Activated naive CD8-positive, alpha-beta T cell treated with anti-CD3 and anti-CD28 coated beads, Interleukin-2, amount 50 U/mL, for 16 hours (primary cell): ENCODE measurements around the gene GPSM1.

Experiments used
- DNase-seq: peaks from one replicate; pipeline ENCODE4 v3.0.0-alpha.2; 2020; ENCODE audit warnings: low read depth, low spot score

Gene GPSM1, protein sequence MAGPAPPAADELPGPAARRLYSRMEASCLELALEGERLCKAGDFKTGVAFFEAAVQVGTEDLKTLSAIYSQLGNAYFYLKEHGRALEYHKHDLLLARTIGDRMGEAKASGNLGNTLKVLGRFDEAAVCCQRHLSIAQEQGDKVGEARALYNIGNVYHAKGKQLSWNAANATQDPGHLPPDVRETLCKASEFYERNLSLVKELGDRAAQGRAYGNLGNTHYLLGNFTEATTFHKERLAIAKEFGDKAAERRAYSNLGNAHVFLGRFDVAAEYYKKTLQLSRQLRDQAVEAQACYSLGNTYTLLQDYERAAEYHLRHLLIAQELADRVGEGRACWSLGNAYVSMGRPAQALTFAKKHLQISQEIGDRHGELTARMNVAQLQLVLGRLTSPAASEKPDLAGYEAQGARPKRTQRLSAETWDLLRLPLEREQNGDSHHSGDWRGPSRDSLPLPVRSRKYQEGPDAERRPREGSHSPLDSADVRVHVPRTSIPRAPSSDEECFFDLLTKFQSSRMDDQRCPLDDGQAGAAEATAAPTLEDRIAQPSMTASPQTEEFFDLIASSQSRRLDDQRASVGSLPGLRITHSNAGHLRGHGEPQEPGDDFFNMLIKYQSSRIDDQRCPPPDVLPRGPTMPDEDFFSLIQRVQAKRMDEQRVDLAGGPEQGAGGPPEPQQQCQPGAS

DNA sequence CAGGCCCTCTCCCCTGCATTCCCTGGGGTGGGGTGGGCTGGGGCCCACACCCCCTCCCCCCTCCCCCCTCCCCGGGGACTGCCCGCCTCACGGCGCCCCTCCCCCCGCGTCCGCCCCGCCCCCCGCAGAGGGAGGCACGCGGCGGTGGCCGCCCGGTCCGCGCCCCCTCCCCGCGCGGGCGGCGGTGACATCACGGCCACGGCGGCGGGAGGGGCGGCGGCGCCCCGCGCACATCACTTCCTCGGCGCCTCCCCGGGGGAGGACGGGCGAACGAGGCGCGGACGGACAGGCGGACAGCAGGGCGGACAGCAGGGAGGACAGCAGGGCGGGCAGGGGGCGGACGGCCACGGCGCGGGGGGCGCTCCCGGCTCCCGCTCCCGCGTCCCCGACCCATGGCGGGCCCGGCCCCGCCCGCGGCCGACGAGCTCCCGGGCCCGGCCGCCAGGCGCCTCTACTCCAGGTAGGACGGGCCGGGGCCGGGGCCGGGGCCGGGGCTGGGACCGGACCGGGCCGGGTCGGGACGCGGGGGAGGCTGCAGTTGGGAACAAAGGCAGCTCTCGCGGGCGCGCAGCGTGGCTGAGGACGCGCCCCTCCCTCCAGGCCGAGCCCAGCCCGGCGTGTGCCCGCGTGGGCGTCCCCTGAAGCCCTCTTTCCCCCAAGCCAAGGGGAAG is at the start of gene GPSM1:
TSS of gene GPSM1 (plus strand) at position 236 of the 671 bp plus-strand sequence. CDS start at position 393, 157 bp downstream.
- DNase-seq = no peak

GRCh38 chr9:136277746-136278145 is 49.6 kb upstream of the GPSM1 start:
- no peak for DNase-seq

GRCh38 chr9:136278221-136278620 is 49.1 kb upstream of the GPSM1 start:
- DNase-seq = no peak

GRCh38 chr9:136278894-136279293 is 48.4 kb upstream of the GPSM1 start:
- no peak for DNase-seq

GRCh38 chr9:136279471-136279870 is 47.9 kb upstream of the GPSM1 start:
- DNase-seq = no peak

DNA sequence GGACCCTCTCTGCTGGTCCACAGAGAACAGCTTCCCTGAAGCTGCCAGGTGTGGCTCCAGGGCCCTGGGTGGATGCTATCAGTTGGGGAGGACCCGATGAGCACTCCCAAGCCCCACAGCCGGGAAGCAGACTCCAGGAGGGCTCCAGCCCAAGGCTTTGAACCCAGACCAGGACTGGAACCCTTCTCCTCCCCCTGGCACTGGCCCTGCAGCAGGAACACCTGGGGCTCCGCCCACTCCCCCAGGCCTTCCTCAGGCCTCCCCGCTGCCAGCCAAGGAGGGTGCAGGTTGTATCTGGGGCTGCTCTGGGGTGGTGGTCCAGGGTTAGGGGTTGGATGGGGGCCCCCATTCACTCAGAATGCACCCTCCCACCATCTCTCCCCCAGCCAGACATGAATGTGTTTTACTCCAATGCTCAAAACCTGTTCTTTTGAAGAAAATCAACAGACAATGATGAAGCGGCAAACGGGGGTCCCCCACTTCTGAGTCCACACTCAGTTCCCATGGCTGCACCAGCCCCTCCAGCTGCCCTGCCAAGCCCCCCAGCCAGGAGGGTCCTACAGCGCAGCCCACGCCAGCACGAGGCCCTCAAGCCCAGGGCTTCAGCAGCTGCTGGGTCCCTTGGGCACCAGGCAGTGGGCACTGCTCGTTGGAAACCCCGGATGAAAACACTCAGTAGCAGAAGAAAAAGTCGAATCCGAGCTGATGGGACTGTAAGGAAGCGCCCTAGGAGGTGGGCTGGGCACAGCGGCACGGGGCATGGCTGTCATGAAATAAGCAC is 46.6 kb upstream of the GPSM1 start:
- DNase-seq = no peak

DNA sequence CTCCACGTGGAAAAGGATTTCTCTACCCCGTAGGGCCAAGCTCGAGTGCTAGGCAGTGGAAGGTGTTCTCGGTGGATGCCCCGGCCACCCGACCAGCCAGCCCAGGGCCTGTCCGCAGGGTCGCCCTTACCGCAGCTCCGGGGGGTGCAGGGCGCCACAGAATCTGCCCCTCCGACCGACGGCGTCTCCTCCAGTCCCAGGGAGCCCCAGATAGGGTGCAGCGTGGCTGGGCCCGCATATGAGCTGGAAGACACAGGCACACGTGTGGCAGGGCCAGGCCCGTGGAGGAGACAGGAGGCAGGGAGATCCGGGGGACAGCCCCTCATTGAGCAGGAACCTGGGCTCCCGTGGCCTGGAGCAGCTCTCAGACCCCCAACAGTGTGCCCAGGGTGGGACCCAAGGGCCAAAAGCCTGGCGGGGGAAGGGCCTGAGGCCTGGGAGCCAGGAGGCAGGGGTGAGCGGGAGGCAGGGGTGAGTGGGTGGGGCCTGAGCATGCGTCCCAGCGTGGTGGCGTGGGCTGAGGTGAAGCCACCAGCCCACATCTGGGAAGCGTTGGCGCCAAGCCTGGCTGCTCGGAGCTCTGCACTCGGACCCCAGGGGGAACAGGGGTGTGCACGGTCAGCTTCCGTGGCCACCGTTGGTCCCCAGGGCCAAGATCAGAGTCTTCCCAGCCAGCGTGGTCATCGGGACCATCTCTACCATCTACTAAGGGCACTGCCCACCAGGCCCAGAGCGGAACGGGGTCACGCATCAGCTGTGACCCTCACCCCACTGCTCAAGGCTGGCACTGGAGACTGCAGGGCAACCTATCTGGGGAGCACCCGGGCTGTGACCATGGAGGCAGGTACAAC is 45.7 kb upstream of the GPSM1 start:
- no peak for DNase-seq

DNA sequence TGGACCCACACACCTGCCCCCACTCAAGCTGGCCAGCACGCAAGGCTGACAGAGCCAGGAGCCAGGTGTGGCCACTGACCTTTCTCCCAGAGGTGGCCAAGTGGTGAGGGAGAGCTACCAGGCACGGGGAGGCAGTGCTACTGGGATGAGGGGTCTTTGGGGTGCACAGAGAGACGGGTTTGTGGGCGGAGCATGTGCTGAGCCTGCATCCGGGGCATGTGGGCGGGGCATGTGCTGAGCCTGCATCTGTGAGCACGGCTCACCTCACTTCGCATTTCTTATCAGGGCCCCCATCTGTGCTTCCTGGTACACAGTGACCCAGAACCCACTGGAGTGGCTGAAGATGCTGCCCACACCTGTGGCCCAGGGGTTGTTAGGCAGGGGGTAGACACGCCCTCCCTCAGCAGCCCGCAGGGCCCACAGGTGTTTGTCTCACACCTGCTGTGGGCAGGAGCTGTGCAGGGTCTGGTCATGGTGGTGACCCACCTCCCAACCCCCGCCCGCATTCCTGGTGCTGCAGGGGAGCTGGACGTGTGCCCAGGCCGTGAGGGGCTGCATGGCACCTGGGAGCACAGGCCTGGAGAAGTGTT is 45.0 kb upstream of the GPSM1 start:
- DNase-seq = no peak

DNA sequence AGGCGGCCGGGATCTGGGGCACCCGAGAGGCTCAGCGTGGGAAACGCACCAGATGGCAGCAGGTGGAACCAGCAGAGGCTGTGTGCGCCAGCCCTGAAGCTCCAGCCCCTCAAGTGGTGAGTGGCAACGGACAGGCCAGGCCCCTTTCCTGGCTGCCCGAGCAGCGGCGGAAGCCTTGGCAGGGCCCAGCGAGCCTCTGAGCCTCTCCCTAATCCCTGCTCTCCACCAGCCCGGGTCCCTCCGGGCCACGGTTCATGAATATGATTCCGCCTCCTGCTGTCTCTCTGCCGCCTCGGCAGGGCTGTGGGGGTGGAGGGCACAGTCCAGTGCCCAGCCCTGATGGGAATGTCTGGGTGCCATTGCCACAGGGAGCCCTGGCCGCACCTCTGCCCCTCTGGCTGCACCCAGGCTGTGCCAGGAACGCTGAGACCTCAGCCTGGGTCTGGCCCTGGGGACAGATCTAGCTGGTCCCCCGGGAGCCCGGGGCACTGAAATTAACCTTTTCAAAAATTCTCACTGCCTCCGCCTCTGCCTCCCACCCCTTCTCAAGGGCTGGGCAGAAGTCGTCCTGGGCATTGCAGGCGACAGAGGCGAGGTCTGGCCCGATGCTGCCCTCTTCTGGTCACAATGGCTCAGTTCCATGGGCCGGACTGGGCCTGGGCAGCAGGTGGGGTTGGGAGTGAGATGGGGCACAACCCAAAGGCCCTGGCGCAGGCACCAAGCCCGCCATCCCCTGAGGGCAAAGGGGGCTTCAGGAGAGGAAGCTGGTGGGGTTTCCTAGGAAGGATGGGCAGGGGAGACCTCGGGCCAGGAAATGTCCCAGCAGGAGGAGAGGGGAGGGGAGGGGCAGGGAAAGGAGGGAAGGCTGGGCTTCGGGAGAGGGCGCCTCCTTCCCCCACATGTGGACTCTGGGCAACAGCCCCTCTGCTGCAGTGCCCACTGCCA is 43.8 kb upstream of the GPSM1 start:
- DNase-seq = peak; percentile 30

DNA sequence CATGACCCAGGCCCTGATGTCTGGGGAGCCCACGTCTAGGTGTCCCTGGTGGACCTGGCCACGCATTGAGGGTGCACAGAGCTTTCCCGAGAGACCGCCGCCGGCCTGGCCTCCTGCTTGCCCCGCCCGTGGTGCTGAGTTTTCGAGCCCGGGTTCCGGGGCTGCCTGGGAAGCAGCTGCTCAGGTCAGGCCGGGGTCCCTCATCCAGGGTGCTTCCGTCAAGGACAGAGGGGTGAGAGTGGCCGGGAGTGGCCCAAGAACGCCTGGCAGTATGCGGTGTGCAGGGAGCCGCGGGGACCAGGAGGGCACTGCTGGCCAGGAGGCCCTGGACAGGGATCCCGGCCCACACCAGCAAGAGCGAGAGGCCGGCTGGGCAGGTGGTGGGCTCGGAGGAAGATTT is 43.0 kb upstream of the GPSM1 start:
- no peak for DNase-seq

DNA sequence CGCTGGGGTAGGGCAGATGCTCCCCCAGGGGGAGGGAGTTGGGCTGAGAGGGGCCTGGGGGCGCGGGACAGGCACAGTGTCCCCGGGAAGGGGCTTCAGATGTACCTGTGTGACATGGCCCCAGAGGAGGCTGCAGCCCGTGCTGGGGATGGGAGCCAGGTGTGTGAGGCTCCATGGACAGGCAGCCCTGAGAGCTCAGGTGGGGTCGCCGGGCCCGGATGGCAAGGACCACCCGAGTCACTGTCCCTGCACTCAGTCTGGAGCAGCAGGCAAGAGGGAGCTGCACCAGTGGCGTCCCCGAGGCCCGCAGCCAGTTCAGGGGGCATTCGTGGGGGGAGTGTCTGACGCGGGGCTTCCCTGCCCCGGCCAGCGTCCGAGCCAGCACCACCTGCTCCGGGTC is 42.4 kb upstream of the GPSM1 start:
- DNase-seq = no peak

- DNase-seq = no peak
Observed at GRCh38 chr9:136285501-136286358, 41.6 kb upstream of the GPSM1 start.

GRCh38 chr9:136286359-136286986 is 40.9 kb upstream of the GPSM1 start:
- DNase-seq = no peak

DNA sequence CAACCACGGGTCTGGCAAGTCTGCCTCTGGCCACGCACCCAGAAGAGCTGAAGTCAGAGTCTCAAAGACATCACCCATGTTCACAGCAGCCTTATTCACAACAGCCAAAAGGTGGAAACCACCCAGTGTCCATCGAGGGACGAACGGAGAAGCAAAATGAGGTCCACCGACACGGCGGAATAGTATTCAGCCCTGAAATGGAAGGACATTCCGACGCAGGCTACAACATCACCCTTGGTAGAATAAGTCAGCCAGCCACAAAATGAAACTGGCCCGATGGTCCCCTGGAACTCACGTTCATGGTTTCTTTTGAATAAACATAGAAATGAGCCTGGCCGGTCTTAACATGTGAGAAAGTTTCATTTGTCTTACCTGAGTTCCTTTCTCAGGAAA is 40.4 kb upstream of the GPSM1 start:
- no peak for DNase-seq

DNA sequence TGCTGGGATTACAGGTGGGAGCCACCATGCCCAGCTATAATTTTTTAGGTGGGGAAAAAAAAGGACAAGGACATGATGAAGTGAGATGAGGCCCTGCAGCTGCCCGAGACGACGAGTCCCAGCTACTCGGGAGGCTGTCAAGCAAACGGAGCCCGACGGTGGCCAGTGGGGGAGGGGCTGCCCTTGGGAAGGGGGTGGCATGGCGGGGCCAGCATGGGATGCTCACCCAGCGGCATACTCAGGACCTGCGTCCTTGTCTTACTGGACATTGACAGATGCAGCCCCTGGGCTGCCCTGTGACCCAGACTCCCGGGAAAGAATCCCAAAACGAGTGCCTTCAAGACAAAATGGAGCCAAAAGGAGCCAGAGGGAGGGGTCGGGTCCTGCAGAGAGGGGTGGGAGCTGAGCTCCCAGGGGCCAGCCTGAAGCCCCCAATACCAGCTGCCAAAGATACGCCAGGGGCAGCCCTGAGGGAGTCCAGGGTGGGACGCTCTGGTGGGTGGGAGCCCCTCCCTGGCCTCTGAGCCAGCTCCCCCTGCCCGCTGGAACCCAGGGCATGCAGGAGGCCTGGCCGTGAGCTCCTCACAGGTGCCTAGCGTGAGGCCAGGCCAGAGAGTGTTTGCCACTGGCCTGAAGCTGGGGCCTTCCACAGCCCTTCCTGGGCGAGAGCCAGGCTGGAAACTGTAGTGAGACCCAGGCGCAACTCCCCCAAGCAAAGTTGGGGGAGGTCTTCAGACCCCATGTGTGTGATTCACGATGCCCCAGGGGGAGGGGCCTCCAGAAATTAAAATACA is 39.2 kb upstream of the GPSM1 start:
- DNase-seq = no peak

DNA sequence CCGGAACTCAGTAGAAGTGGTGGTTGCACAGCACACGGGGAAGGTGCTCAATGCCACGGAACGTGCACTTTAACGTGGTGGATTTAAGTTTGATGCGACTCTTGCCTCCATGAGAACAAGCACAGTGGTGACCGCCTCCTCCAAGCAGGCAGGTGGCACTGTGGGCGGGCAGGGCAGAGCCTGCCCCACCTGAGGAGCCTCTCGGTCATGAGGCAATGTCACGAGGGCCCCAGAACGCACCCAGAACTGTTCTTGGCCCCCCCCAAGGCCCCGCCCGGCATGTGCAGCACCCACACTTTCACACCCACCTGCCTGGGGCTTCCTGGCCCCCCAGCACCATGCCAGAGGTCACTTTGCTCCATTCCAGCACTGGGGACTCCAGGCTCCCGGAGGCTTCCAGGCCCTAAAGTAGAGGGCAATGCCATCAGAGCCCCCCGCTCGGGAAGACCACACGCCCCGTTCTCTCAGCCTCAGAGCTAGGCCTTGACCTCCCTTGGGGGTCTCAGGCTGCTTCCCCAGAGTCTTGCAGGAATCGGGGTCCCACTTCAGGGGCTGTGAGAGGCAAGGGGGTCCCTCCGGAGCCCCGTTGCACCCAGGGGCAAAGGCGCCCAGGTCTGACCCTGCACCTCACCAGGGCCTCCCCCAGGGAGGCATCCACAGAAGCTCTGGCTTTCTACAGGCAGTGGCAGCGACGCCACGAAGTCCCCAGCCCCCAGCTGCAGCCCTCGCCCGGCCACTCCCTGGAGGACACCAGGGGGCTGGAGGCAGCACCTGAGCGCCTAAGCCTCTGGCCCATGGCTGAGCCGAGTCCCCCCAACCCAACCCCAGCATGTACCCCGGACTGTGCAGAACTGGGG is 37.5 kb upstream of the GPSM1 start:
- DNase-seq = no peak
